SK-N-SH (cell line): ENCODE measurements around the gene FZR1. TPM values are rescaled to one million over a fixed set of nuclear protein-coding genes. Genes with fewer than 3 reads are reported as not detected.

ENCODE experiments used
- CTCF ChIA-PET: fragments of 300-600, 350-600 bp; formaldehyde crosslinking; extraction: SDS; loops from one replicate; lab custom pipeline; 2021; lab: Yijun Ruan, JAX
- POLR2A ChIA-PET: fragments of 350-600 bp; sonication (Branson Sonifier 250); formaldehyde crosslinking; extraction: SDS; loops from one replicate; lab custom pipeline; 2020; ENCODE audit warnings: antibody characterized with exemption, inconsistent platforms; lab: Yijun Ruan, JAX
- DNase-seq: peaks from one replicate; pipeline ENCODE4 v3.0.0; 2012
- H2AFZ ChIP-seq: fragments of 200-600 bp; sonication (generic); 2 replicates; pipeline ENCODE4 v1.8.1; 2016; ENCODE audit warnings: antibody characterized with exemption, mild to moderate bottlenecking, low read depth
- H3F3A ChIP-seq: fragments of 200-600 bp; sonication (generic); replicated peaks from 2 replicates; pipeline ENCODE3; 2016; ENCODE audit warnings: antibody characterized with exemption, mild to moderate bottlenecking; ENCODE audit not compliant: insufficient read depth
- H3K27ac ChIP-seq, 2 experiments: fragments of 200-500 bp in 1 of 2; fragments of 200-600 bp in 1 of 2; sonication (Bioruptor generic) in 1 of 2; sonication (generic), shearing (Covaris generic) in 1 of 2; 2 replicates each; pipeline versions ENCODE4 v1.5.1 to v1.6.1; 2014 to 2016; ENCODE audit warnings: low read depth in 2 of 2, inconsistent platforms in 1 of 2, low read length in 1 of 2, mild to moderate bottlenecking in 1 of 2, mixed read lengths in 1 of 2
- H3K27me3 ChIP-seq: fragments of 200-600 bp; sonication (generic), shearing (Covaris generic); 2 replicates; pipeline ENCODE4 v1.6.1; 2016; ENCODE audit warnings: mixed run types; ENCODE audit not compliant: insufficient read depth
- H3K36me3 ChIP-seq, 2 experiments: fragments of 200-500 bp in 1 of 2; fragments of 200-600 bp in 1 of 2; sonication (Bioruptor generic) in 1 of 2; sonication (generic) in 1 of 2; replicated peaks in 1 of 2; 2 replicates each; pipeline versions ENCODE3 to v1.5.1; 2014 to 2016; ENCODE audit warnings: low read length in 1 of 2, mild to moderate bottlenecking in 1 of 2; ENCODE audit not compliant: insufficient read depth in 2 of 2, control insufficient read depth in 1 of 2
- H3K4me1 ChIP-seq, 2 experiments: fragments of 200-500 bp in 1 of 2; fragments of 200-600 bp in 1 of 2; sonication (Bioruptor generic) in 1 of 2; sonication (generic), shearing (Covaris generic) in 1 of 2; 2 replicates each; pipeline versions ENCODE4 v1.5.1 to v1.6.1; 2014 to 2016; ENCODE audit warnings: low read depth in 1 of 2, low read length in 1 of 2, mixed run types in 1 of 2; ENCODE audit not compliant: insufficient read depth in 2 of 2, control insufficient read depth in 1 of 2
- H3K4me2 ChIP-seq: fragments of 200-600 bp; sonication (generic), shearing (Covaris generic); 2 replicates; pipeline ENCODE4 v1.6.1; 2017; ENCODE audit warnings: mixed run types
- H3K4me3 ChIP-seq, 2 experiments: fragments of 200-500 bp in 1 of 2; fragments of 200-600 bp in 1 of 2; sonication (Bioruptor generic) in 1 of 2; sonication (generic), shearing (Covaris generic) in 1 of 2; 2 replicates each; pipeline versions ENCODE4 v1.5.1 to v1.8.1; 2014 to 2016; ENCODE audit warnings: low read depth in 2 of 2, inconsistent platforms in 1 of 2, low read length in 1 of 2, mild to moderate bottlenecking in 1 of 2, mixed read lengths in 1 of 2, moderate library complexity in 1 of 2
- H3K79me2 ChIP-seq: fragments of 200-600 bp; sonication (generic); 2 replicates; pipeline ENCODE4 v1.8.1; 2017; ENCODE audit warnings: mild to moderate bottlenecking; ENCODE audit not compliant: insufficient read depth
- H3K9ac ChIP-seq: fragments of 200-600 bp; sonication (generic); 2 replicates; pipeline ENCODE4 v1.6.1; 2017; ENCODE audit warnings: mixed run types
- H3K9me2 ChIP-seq: fragments of 200-600 bp; sonication (generic); 2 replicates; pipeline ENCODE4 v1.6.1; 2017; ENCODE audit warnings: mixed run types
- H3K9me3 ChIP-seq: fragments of 200-600 bp; sonication (generic); 2 replicates; pipeline ENCODE4 v1.6.1; 2017; ENCODE audit warnings: mixed run types, mild to moderate bottlenecking, moderate library complexity
- H4K20me1 ChIP-seq: fragments of 200-600 bp; sonication (generic); 2 replicates; pipeline ENCODE4 v1.6.1; 2017; ENCODE audit warnings: mild to moderate bottlenecking, mixed run types; ENCODE audit not compliant: insufficient read depth
- CTCF ChIP-seq: fragments of 200-600 bp; sonication (generic); IDR thresholded peaks from 2 replicates; pipeline ENCODE4 v1.6.1; 2017; ENCODE audit warnings: antibody characterized with exemption, mild to moderate bottlenecking, moderate library complexity
- ELF1 ChIP-seq: IDR thresholded peaks from 2 replicates; pipeline ENCODE4 v1.4.0; 2012
- EP300 ChIP-seq, 2 experiments: IDR thresholded peaks; 2 replicates each; pipeline versions ENCODE4 v1.4.0 to v1.6.1; 2012; ENCODE audit warnings: borderline replicate concordance in 1 of 2, low read depth in 1 of 2, low read length in 1 of 2
- FOSL2 ChIP-seq: IDR thresholded peaks from 2 replicates; pipeline ENCODE4 v1.4.0; 2012; ENCODE audit warnings: low read depth, mild to moderate bottlenecking, moderate library complexity, borderline replicate concordance
- FOXJ3 ChIP-seq: sonication (generic); formaldehyde crosslinking; IDR thresholded peaks from 2 replicates; pipeline ENCODE4 v1.5.1; 2020; ENCODE audit warnings: mild to moderate bottlenecking, missing genetic modification reagents
- FOXM1 ChIP-seq: IDR thresholded peaks from 2 replicates; pipeline ENCODE4 v1.4.0; 2012; ENCODE audit warnings: low read depth, mild to moderate bottlenecking
- GABPA ChIP-seq: IDR thresholded peaks from 2 replicates; pipeline ENCODE4 v1.4.0; 2012; ENCODE audit warnings: low read depth, mild to moderate bottlenecking
- IRF3 ChIP-seq: fragments of 150-350 bp; IDR thresholded peaks from 2 replicates; pipeline ENCODE4 v1.6.1; 2016; ENCODE audit warnings: mild to moderate bottlenecking, low read depth, low read length
- MEF2A ChIP-seq: IDR thresholded peaks from 2 replicates; pipeline ENCODE4 v1.4.0; 2012; ENCODE audit warnings: low read depth, borderline replicate concordance
- NFIC ChIP-seq: IDR thresholded peaks from 2 replicates; pipeline ENCODE4 v1.4.0; 2012; ENCODE audit warnings: borderline replicate concordance
- NRF1 ChIP-seq: IDR thresholded peaks from 2 replicates; pipeline ENCODE4 v1.6.1; 2012; ENCODE audit warnings: low read depth, mild to moderate bottlenecking, low read length
- PBX3 ChIP-seq: IDR thresholded peaks from 2 replicates; pipeline ENCODE4; 2012
- RAD21 ChIP-seq: IDR thresholded peaks from 2 replicates; pipeline ENCODE4 v1.6.1; 2012; ENCODE audit warnings: mild to moderate bottlenecking, low read length
- RFX5 ChIP-seq: IDR thresholded peaks from 2 replicates; pipeline ENCODE4 v1.6.1; 2012; ENCODE audit warnings: mild to moderate bottlenecking, improper control_type of control experiment, low read length
- SIN3A ChIP-seq: IDR thresholded peaks from 2 replicates; pipeline ENCODE4 v1.6.1; 2012; ENCODE audit warnings: low read depth, mild to moderate bottlenecking, low read length, moderate library complexity, borderline replicate concordance
- SMC3 ChIP-seq: IDR thresholded peaks from 2 replicates; pipeline ENCODE4 v1.6.1; 2012; ENCODE audit warnings: low read depth, low read length, improper control_type of control experiment
- TAF1 ChIP-seq: IDR thresholded peaks from 2 replicates; pipeline ENCODE4 v1.6.1; 2012; ENCODE audit warnings: low read depth, mild to moderate bottlenecking, low read length, moderate library complexity, borderline replicate concordance
- USF1 ChIP-seq: IDR thresholded peaks from 2 replicates; pipeline ENCODE4 v1.4.0; 2012; ENCODE audit warnings: low read depth, borderline replicate concordance
- USF2 ChIP-seq: fragments of 150-350 bp; IDR thresholded peaks from 2 replicates; pipeline ENCODE4 v1.6.1; 2017; ENCODE audit warnings: antibody characterized with exemption, low read length, low read depth, borderline replicate concordance
- WGBS: methylation state at CpG from one replicate; pipeline ENCODE4 v1.1.6; 2017; ENCODE audit warnings: low lambda C conversion rate; 5-methylcytosine and 5-hydroxymethylcytosine counted together
- polyA plus RNA-seq, 3 experiments: library from polyadenylated mRNA; depleted of rRNA; stranded (reverse); fragments of >200 nt; gene quantifications; 2 replicates each; pipeline ENCODE4 v1.2.3, GENCODE V29; 2012

The FZR1 gene
- polyA plus RNA-seq, 1 of the 3 experiments (the other 2 are of a cell fraction), result 36.3 TPM

- ChIA-PET POLR2A (no interaction called here), CTCF (interaction anchor here (2.0 kb wide), 1 partner anchor 33 kb away, joined by 7 read pairs; no protein-coding TSS in a partner anchor)
- no peaks in the 10 kb centered on the region for H3K9me3 ChIP-seq
- no peak overlapping the region for H3K4me2 ChIP-seq
- H2AFZ ChIP-seq, result no peak overlapping the region
- DNase-seq, result no peak
- H3K27ac ChIP-seq, result no peak overlapping the region
- peaks cover 0 to 7% of the 10 kb centered on the region in 2 experiments for H3K36me3 ChIP-seq
- peaks cover 89% of the 10 kb centered on the region for H4K20me1 ChIP-seq
- peaks cover 100% of the 10 kb centered on the region for H3K79me2 ChIP-seq
- 97% methylated on average over 25 of the region's 26 CpGs for WGBS
- no peaks in the 10 kb centered on the region for H3K27me3 ChIP-seq
- no peak overlapping the region for H3K9ac ChIP-seq
- peaks cover 13% of the 10 kb centered on the region for H3F3A ChIP-seq
- peaks cover 7 to 12% of the 10 kb centered on the region in 2 experiments; a peak in 2 of 4 replicates for H3K4me1 ChIP-seq
- H3K4me3 ChIP-seq, result no peak overlapping the region
- no peaks in the 10 kb centered on the region for H3K9me2 ChIP-seq
- TF ChIP-seq USF1, result no peak
- no peak for TF ChIP-seq RAD21
- TF ChIP-seq SIN3A, result no peak
- TF ChIP-seq PBX3, result no peak
- TF ChIP-seq SMC3, result no peak
- TF ChIP-seq GABPA, result no peak
- TF ChIP-seq USF2, result no peak
- TF ChIP-seq FOXM1, result no peak
- TF ChIP-seq FOSL2, result no peak
- TF ChIP-seq, all 33 proteins: peak for 0
Observed at GRCh38 chr19:3511506-3512251, 5.6 kb downstream of the FZR1 start.

- no peak overlapping the region for H2AFZ ChIP-seq
- ChIA-PET POLR2A (interaction anchor here (0.5 kb wide), 1 partner anchor 256 kb away, joined by 3 read pairs; no protein-coding TSS in a partner anchor), CTCF (interaction anchor here (0.9 kb wide), 2 partner anchors 8 to 32 kb away, joined by 3 read pairs; no protein-coding TSS in a partner anchor)
- H3K36me3 ChIP-seq, result peaks cover 0 to 7% of the 10 kb centered on the region in 2 experiments
- H3K9me2 ChIP-seq, result no peaks in the 10 kb centered on the region
- peaks cover 13% of the 10 kb centered on the region for H3F3A ChIP-seq
- H3K27ac ChIP-seq, result no peak overlapping the region
- H3K27me3 ChIP-seq, result no peaks in the 10 kb centered on the region
- peaks cover 96% of the 10 kb centered on the region for H4K20me1 ChIP-seq
- peaks cover 7 to 9% of the 10 kb centered on the region in 2 experiments; a peak in 2 of 4 replicates for H3K4me1 ChIP-seq
- H3K79me2 ChIP-seq, result peaks cover 100% of the 10 kb centered on the region
- H3K9ac ChIP-seq, result no peak overlapping the region
- H3K9me3 ChIP-seq, result no peaks in the 10 kb centered on the region
- no peak overlapping the region for H3K4me2 ChIP-seq
- no peak overlapping the region for H3K4me3 ChIP-seq
- 95% methylated on average over 4 of the region's 17 CpGs for WGBS
- no peak for DNase-seq
- TF ChIP-seq EP300 (IDR thresholded peaks at IDR 0.05; ENCODE audit: borderline replicate concordance in 1 of 2, low read depth in 1 of 2, low read length in 1 of 2) (no peak), MEF2A (no peak), NRF1 (no peak), PBX3 (no peak), CTCF (no peak), RFX5 (no peak), IRF3 (no peak), TAF1 (no peak), ELF1 (no peak), FOXM1 (no peak), NFIC (no peak), FOXJ3 (no peak)
Observed at GRCh38 chr19:3512562-3513228, 6.6 kb downstream of the FZR1 start.
